HG03135 (cell line): Measurements from ENCODE around the gene KCNH4.
"Not testable (repeated sequence)": the region's sequence is repeated elsewhere in the genome, so short reads cannot be mapped to it uniquely, and the experiment has no call there.

Experiments used
- ATAC-seq: cut with Tn5 transposase; IDR thresholded peaks from one replicate; pipeline ENCODE4 v1.9.1; 2021; ENCODE audit warnings: mild to moderate bottlenecking, moderate library complexity; ENCODE audit not compliant: unreplicated experiment

Gene KCNH4

GRCh38 chr17:42180922-42181850 is at the start of gene KCNH4:
Gene KCNH4, minus strand, starts transcription at chr17:42181142. Its CDS starts 197 bp downstream, at chr17:42180945.
- ATAC-seq, result no peak

DNA sequence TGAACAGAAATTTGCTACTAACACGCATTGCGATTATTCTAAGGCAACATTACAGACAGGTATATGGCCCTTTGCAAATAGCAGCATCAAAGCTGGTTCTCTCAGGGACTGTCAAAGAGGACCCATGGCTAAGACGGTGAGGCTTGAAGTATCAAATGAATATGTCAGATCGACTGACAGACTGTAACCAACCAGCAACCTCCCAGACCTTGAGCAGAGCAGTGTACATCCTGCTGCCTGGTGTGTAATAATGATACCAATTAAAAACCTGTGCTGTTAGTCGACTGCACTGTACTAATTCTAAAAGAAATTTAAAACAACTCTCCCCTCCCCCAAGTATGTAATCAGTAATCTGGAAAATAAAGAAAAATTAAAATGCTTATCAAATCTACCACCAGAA is 49.3 kb upstream of the KCNH4 start:
- ATAC-seq, result no peak

GRCh38 chr17:42227849-42228700 is 47.1 kb upstream of the KCNH4 start:
- no peak for ATAC-seq

DNA sequence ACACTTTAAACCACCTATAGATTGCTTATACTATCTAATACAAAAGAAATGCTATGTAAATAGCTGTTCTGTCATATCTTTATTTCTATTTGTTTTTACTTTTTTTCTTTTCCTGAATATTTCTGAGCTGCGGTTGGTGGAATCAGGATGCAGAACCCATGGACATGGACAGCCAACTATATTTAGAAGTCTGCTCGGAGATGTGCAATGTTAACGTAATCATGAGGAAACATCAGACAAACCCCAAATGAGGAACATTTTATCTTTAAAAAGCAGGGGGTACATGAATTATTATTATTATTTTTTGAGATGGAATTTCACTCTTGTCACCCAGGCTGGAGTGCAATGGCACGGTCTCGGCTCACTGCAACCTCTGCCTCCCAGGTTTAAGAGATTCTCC is 44.7 kb upstream of the KCNH4 start:
- ATAC-seq, result no peak

- no peak for ATAC-seq
These were observed 43.7 kb upstream of the KCNH4 start for GRCh38 chr17:42224651-42225050.

GRCh38 chr17:42221886-42222745 is 41.2 kb upstream of the KCNH4 start:
- no peak for ATAC-seq

DNA sequence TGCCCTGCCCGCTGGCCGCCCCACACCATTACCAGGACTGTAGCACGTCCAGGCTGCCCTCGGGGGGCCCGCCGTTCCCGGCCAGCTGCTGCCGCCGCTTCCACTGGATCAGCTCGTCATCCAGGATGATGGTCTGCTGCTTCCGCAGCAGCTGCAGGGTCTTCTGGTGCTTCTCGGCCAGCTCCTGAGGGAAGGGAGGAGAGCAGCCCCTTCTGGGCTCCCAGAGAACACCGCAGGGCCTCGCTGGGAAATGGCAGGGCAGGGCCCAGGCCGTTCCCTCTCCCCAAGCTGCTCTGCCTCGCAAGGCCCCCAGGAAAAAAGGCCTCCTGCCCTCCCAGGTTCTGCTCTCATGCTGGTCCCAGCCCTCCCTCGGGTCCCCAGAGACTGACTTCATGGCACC is 38.3 kb upstream of the KCNH4 start:
- ATAC-seq, result not testable (repeated sequence)

DNA sequence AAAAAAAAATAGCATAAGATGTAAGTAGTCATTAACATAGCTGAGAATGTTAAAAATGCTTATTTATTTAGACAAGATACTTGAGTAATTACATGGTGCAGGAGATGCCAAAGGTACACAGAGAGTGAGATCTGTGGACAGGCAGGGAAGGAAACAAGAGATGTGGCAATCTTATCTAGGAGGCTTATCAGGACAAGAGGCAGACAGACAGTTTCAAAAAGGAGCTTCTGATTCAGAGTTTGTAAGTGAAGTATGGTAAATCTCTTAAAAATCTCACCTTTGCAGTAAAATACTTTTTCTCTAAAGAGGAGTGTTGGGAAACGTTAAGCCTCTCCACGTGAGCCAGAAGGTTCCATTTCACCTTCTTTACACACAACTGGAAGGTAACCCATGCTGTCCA is 33.2 kb upstream of the KCNH4 start:
- no peak for ATAC-seq

GRCh38 chr17:42212382-42212781 is 31.4 kb upstream of the KCNH4 start:
- ATAC-seq, result no peak

- not testable (repeated sequence) for ATAC-seq
These were observed 31.0 kb upstream of the KCNH4 start for GRCh38 chr17:42211921-42212341.

GRCh38 chr17:42210046-42210445 is 29.1 kb upstream of the KCNH4 start:
- ATAC-seq, result no peak

DNA sequence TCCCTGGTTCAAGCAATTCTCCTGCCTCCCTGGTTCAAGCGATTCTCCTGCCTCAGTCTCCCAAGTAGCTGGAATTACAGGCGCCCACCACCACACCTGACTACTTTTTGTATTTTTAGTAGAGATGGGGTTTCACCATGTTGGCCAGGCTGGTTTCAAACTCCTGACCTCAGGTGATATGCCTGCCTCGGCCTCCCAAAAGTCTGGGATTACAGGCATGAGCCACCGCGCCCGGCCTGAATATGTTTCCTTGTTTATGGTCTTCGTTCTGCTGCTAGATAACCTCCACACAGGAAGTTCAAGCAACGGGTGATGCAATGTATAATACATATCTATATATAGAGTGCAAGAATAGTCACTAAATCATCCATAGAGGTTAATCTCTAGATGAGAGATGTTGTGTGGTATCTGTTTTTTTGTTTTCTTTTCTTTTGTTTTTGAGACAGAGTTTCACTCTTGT is 25.2 kb upstream of the KCNH4 start:
- ATAC-seq, result not testable (repeated sequence)

DNA sequence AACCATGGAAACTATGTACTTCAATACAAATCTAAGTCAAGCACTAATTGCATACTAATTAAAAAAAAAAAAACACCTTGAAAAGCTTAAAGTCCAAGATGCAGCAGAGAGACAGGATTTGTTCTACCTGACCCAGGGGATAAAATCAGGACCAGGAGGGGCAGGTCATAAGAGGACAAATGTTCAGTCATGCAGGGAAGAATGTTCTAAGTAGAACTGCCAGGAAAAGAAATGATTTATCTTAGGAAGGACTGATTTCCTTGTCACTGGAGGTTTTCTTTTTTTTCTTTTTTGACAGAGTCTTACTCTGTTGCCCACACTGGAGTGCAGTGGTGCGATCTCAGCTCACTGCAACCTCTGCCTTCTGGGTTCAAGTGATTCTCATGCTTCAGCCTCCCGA is 22.4 kb upstream of the KCNH4 start:
- no peak for ATAC-seq

DNA sequence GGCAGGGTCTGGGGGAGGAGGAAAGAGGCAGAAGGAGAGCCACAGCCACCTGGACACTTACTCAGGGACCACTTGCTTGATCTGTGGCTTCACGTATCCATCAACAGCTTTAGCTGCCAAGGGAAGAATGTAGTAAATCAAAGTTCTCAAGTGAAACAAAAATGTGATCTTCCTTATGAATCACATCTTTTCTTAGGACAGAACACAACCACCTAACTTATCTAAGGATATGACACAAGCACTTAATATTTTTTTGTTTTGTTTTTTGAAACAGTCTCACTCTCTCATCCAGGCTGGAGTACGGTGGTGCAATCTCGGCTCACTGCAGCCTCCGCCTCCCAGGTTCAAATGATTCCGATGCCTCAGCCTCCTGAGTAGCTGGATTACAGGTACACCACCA is 21.8 kb upstream of the KCNH4 start:
- no peak for ATAC-seq

- no peak for ATAC-seq
These were observed 21.2 kb upstream of the KCNH4 start for GRCh38 chr17:42202159-42202558.

DNA sequence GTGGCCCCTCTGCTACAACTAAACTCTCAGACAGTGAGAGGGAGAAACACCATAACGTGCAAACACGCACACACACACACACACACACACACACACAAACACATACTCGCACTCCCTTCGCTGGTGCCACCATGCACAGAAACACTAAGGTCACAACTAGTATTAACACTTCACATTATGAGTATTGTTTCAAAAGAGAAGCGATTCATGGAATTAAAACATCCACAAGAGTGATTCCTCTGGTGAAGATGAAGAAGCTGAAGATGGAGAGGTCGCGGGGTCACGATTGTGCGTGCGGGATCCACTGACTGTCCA is 20.5 kb upstream of the KCNH4 start:
- ATAC-seq, result no peak

DNA sequence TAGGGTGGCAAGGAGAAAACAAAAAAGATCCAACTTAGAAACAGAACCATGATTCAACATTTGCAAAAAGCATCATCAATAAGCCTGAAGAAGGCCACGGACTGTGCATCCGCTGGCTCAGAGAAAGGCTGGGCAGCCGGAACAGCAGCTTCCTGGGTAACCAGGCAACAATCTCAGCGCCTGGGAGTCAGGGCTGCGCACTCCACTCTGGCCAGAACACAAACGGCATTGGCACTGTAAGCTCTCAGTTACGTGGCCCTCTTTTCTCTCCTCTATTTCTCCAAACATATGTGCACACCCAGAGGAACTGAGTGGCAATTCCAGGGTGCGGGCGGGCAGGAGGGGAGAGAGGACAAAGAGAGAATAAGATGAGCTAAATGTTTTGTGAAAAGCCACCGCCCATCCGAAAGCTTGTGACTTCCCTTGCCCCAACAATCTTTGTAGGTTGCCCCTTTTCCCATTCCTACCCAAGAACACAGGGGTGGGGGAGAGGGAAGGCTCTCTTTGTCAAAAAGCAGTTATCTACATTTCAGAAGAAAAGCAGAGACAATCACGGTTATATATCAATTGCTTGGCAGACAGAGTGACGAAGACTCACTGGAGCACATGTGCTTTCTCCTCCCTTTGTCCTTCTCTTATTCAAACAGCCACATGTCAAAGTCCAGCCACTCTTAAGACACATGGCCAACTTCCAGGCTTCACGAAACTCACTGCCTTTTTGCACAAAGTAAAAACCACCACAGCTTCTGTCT is 19.9 kb upstream of the KCNH4 start:
- no peak for ATAC-seq

DNA sequence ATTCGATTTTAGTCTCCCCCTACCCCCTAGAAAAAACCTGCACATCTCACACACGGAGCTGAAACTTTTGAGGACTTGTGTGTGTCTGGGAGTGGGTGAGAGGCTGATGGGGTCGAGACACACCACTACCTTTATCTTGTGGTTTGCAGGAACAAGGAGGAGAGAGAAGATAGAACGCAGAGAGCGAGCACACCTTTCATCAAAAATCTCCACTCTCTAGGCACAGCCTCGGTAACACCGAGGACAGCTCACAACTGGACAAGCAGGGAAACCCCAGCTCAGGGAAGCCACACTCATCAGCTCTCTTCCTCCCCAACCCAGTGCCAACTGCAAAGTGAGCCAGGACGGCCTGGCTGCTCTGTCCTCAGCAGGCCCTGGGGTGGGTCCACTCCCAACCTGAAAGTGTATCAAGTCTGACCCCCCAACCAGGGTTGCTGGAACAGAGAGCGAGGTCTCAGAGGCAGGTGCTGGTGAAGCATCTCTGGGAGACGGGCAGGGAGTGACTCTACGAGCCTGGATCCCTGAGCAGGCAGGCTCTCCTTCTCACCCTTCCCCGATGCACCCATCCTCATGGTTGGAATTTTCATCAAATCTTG is 18.6 kb upstream of the KCNH4 start:
- ATAC-seq, result no peak

GRCh38 chr17:42198897-42199296 is 18.0 kb upstream of the KCNH4 start:
- no peak for ATAC-seq
